Measurements from ENCODE around the gene SIGLEC7. TPM values are rescaled to one million over a fixed set of nuclear protein-coding genes. Genes with fewer than 3 reads are reported as not detected.
"Not testable (repeated sequence)": the region's sequence is repeated elsewhere in the genome, so short reads cannot be mapped to it uniquely, and the experiment has no call there.

The SIGLEC7 gene
- total RNA-seq, 5 donors from 2014 or later (not counting 1 experiment from before 2014, with no cell fraction given), result 0.30 to 3.3 (median 1.0) TPM; not detected in 1

DNA sequence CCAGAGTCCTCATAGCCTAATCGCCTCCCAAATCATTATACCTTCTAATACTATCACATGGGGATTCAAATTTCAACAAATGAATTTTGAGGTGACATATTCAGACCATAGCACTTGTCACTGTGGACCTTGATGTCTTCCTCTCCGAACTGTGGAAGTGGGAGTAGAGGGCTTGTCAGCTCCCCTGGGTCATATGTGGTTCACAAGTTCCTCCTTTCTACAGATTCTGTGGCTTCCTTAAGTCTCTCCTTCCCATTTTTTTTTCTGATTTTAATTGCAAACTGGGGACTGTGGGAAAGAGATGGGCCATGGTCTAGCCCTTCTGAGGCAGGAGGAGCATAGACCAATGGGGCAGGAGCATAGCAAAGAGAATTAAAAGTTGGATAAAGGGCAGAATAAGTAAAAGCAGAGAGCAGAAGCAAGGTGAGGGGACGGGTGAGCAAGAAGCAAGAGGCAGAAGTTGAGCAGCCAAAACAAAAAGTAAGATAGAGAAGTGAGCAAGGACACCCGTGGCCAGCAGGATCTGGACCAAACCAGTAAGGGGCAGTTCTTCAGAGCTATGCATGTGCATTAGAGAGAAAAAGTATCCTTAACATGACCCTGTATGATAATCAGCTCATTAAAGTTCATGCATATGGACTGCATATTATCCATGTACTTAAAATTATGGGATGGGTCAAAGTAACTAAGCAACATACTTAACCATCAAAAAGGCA, 2.6 kb upstream of the SIGLEC7 start:
- POLR2A ChIA-PET, result no interaction called here

DNA sequence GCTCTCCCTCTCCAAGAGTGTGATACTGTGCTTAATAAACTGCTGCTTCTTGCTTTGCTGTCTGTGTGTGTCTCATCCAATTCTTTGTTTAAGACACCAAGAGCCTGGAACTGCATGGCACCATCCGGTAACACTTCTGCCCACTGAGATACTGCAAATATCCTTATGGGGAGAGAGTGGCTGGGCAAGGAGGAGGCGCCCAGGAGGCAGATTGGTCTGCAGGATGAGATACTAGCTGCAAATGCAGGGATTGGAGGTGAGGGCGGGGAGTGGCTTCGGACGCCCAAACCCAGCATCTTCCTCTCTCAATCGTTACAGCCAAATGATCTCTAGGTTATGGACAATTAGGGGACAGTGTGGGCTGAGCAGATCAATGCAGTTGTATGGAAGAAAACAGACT, 1.7 kb upstream of the SIGLEC7 start:
- Mint-ChIP-seq H3K36me3 (no peaks in the 10 kb centered on the region), H3K27ac (no peak overlapping the region), H3K9me3 (no peaks in the 10 kb centered on the region), H3K4me1 (peaks cover 28 to 44% (median 35%) of the 10 kb centered on the region in 3 donors), H3K4me3 (no peak overlapping the region), H3K27me3 (peaks cover 0 to 18% of the 10 kb centered on the region in 2 donors)
- Histone ChIP-seq H3K27ac (ENCODE audit: low read length) (no peak overlapping the region), H3K9me3 (no peaks in the 10 kb centered on the region), H3K36me3 (ENCODE audit: control insufficient read depth in 2 of 2, extremely low read depth in 1 of 2, insufficient read depth in 1 of 2, low read length in 1 of 2) (no peaks in the 10 kb centered on the region), H3K4me1 (ENCODE audit: control insufficient read depth in 1 of 2, extremely low read depth in 1 of 2, insufficient read depth in 2 of 2, low read length in 2 of 2) (peaks cover 6 to 34% of the 10 kb centered on the region in 2 experiments), H3K4me3 (ENCODE audit: control insufficient read depth in 1 of 2, extremely low read depth in 1 of 2, low read length in 1 of 2) (no peak overlapping the region), H3K27me3 (replicated peaks in 1 of 2; ENCODE audit: control insufficient read depth in 2 of 2, extremely low read depth in 1 of 2, insufficient read depth in 2 of 2, low read length in 1 of 2) (peaks cover 0 to 31% of the 10 kb centered on the region in 2 experiments)
- ATAC-seq (replicated peaks in 1 of 4) (no peak), DNase-seq (no peak)
- ChIA-PET CTCF (no interaction called here), POLR2A (no interaction called here)
- WGBS (ENCODE audit: insufficient coverage), result 65% methylated on average over 2 of the region's 6 CpGs

More for the DNA sequence above, 2.6 kb upstream of the SIGLEC7 start:
- H3K4me1 ChIP-seq (ENCODE audit: control insufficient read depth in 1 of 2, extremely low read depth in 1 of 2, insufficient read depth in 2 of 2, low read length in 2 of 2), result peaks cover 6 to 34% of the 10 kb centered on the region in 2 experiments
- 57% methylated on average over 1 of the region's 4 CpGs for WGBS (ENCODE audit: insufficient coverage)
- H3K27ac ChIP-seq (ENCODE audit: low read length), result no peak overlapping the region
- no peaks in the 10 kb centered on the region for H3K9me3 Mint-ChIP-seq
- ATAC-seq (replicated peaks in 1 of 4) (no peak), DNase-seq (no peak)
- H3K4me3 ChIP-seq (ENCODE audit: control insufficient read depth in 1 of 2, extremely low read depth in 1 of 2, low read length in 1 of 2), result no peak overlapping the region
- H3K9me3 ChIP-seq, result no peaks in the 10 kb centered on the region
- H3K36me3 Mint-ChIP-seq, result no peaks in the 10 kb centered on the region
- H3K4me3 Mint-ChIP-seq, result no peak overlapping the region
- no peaks in the 10 kb centered on the region for H3K36me3 ChIP-seq (ENCODE audit: control insufficient read depth in 2 of 2, extremely low read depth in 1 of 2, insufficient read depth in 1 of 2, low read length in 1 of 2)
- H3K27me3 ChIP-seq (replicated peaks in 1 of 2; ENCODE audit: control insufficient read depth in 2 of 2, extremely low read depth in 1 of 2, insufficient read depth in 2 of 2, low read length in 1 of 2), result peaks cover 0 to 25% of the 10 kb centered on the region in 2 experiments
- H3K27me3 Mint-ChIP-seq, result peaks cover 0 to 16% of the 10 kb centered on the region in 2 donors
- peaks cover 26 to 47% (median 40%) of the 10 kb centered on the region in 3 donors for H3K4me1 Mint-ChIP-seq
- CTCF ChIA-PET, result no interaction called here
- peak overlapping the region in 1 of 2 donors; percentile 26 for H3K27ac Mint-ChIP-seq

DNA sequence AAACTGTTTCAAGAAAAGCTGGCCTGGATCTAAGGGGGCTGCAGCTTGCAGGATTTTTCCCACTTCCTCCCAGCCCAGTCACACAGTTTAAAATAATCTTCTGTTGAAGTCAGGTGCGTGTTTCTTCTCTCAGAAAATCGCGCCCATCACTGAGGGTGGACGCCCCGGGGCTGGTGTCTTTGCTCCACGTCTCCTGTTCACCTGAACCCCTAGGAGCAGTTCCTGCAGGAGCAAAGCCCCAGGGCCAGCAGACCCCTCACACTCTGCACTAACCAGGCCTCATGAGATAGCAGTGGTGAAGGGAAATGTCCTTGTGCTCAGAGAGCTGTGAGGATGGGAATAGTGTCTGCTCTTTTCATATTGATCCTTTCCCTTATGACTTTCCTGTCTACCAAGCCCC, 920 bp upstream of the SIGLEC7 start:
- Mint-ChIP-seq H3K27me3 (peaks cover 0 to 18% of the 10 kb centered on the region in 2 donors), H3K4me1 (peaks cover 25 to 40% (median 32%) of the 10 kb centered on the region in 3 donors), H3K27ac (no peak overlapping the region), H3K4me3 (no peak overlapping the region), H3K9me3 (no peaks in the 10 kb centered on the region), H3K36me3 (no peaks in the 10 kb centered on the region)
- ATAC-seq (replicated peaks in 1 of 4) (no peak), DNase-seq (no peak)
- Histone ChIP-seq H3K27ac (ENCODE audit: low read length) (no peak overlapping the region), H3K4me1 (ENCODE audit: control insufficient read depth in 1 of 2, extremely low read depth in 1 of 2, insufficient read depth in 2 of 2, low read length in 2 of 2) (peaks cover 6 to 33% of the 10 kb centered on the region in 2 experiments), H3K4me3 (ENCODE audit: control insufficient read depth in 1 of 2, extremely low read depth in 1 of 2, low read length in 1 of 2) (no peak overlapping the region), H3K9me3 (no peaks in the 10 kb centered on the region), H3K27me3 (replicated peaks in 1 of 2; ENCODE audit: control insufficient read depth in 2 of 2, extremely low read depth in 1 of 2, insufficient read depth in 2 of 2, low read length in 1 of 2) (peaks cover 0 to 31% of the 10 kb centered on the region in 2 experiments), H3K36me3 (ENCODE audit: control insufficient read depth in 2 of 2, extremely low read depth in 1 of 2, insufficient read depth in 1 of 2, low read length in 1 of 2) (no peaks in the 10 kb centered on the region)
- ChIA-PET CTCF (no interaction called here), POLR2A (no interaction called here)
- 97% methylated on average over 5 of the region's 6 CpGs for WGBS (ENCODE audit: insufficient coverage)

DNA sequence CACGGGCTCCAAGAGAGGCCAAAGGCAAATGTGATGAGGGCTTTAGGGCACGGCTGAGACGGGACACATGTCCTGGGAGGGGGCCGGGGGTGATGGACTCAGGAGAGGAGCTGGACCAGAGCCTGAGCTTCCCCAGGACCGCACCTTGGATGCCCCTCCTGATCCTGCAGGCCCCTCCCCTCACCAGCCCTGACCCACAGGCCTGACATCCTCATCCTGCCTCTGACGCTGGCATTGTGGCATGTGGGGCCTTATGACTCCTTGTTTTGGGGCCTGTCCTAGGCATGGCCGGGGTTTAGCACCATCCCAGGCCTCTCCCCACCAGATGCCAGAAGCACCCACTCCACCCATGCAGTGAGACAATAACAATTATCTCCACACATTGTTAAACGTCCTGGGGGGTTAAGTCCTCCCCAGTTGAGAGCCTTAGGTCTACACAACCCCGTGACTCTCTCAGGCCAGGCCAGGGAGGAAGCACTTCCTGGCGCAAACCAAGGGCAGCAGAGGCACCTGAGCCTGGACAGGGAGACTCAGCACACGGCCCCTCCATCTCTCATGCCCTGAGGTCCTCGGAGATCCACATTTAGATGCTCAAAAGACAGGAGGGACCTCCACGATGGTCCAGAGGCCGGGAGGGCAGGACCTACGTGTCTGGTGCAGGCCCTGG, 841 bp downstream of the SIGLEC7 start:
- H3K4me3 ChIP-seq (ENCODE audit: control insufficient read depth in 1 of 2, extremely low read depth in 1 of 2, low read length in 1 of 2); H3K36me3 ChIP-seq (ENCODE audit: control insufficient read depth in 2 of 2, extremely low read depth in 1 of 2, insufficient read depth in 1 of 2, low read length in 1 of 2); H3K27ac ChIP-seq (ENCODE audit: low read length); CTCF ChIA-PET; DNase-seq; H3K4me3 Mint-ChIP-seq; POLR2A ChIA-PET; H3K9me3 ChIP-seq; H3K36me3 Mint-ChIP-seq; H3K27ac Mint-ChIP-seq; ATAC-seq (replicated peaks in 1 of 4); H3K9me3 Mint-ChIP-seq: not testable (repeated sequence)
- Histone ChIP-seq H3K27me3 (replicated peaks in 1 of 2; ENCODE audit: control insufficient read depth in 2 of 2, extremely low read depth in 1 of 2, insufficient read depth in 2 of 2, low read length in 1 of 2) (peaks cover 0 to 30% of the 10 kb centered on the region in 2 experiments), H3K4me1 (ENCODE audit: control insufficient read depth in 1 of 2, extremely low read depth in 1 of 2, insufficient read depth in 2 of 2, low read length in 2 of 2) (peaks cover 2 to 22% of the 10 kb centered on the region in 2 experiments)
- 60% methylated on average over 1 of the region's 15 CpGs for WGBS (ENCODE audit: insufficient coverage)
- peaks cover 0 to 18% of the 10 kb centered on the region in 2 donors for H3K27me3 Mint-ChIP-seq
- H3K4me1 Mint-ChIP-seq, result peaks cover 13 to 28% (median 20%) of the 10 kb centered on the region in 3 donors

DNA sequence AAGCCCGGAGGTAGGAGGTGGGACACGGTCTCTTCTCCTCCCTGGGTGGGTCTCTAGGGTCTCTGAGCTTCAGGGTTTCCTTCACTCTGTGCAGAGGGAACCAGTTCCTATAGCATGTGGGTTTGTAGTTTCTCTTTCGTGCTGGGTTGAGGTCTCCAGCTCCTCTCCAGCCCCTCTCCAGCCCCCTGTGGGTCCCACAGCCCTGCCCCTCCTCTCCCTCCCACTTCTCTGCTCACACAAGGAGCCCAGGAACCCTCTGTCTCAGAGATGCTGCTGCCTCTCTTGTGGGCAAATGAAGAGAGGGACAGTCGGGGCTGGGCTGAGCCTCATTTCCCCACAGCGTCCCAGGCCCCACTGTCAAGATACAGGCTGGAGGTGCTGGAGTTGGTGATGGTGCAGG, 1.4 kb downstream of the SIGLEC7 start:
- H3K36me3 Mint-ChIP-seq, result no peaks in the 10 kb centered on the region
- CTCF ChIA-PET, result interaction anchor here in 1 of 2 donors (0.5 kb wide), 1 partner anchor 694 kb away, joined by 3 read pairs; no protein-coding TSS in a partner anchor
- H3K27ac ChIP-seq (ENCODE audit: low read length), result no peak overlapping the region
- H3K9me3 Mint-ChIP-seq, result no peaks in the 10 kb centered on the region
- ATAC-seq (replicated peaks in 1 of 4), result no peak
- no CpG with 5 or more reads among the region's 5 CpGs for WGBS (ENCODE audit: insufficient coverage)
- no peaks in the 10 kb centered on the region for H3K9me3 ChIP-seq
- H3K27me3 ChIP-seq (replicated peaks in 1 of 2; ENCODE audit: control insufficient read depth in 2 of 2, extremely low read depth in 1 of 2, insufficient read depth in 2 of 2, low read length in 1 of 2), result peaks cover 0 to 25% of the 10 kb centered on the region in 2 experiments
- no peaks in the 10 kb centered on the region for H3K36me3 ChIP-seq (ENCODE audit: control insufficient read depth in 2 of 2, extremely low read depth in 1 of 2, insufficient read depth in 1 of 2, low read length in 1 of 2)
- H3K4me3 ChIP-seq (ENCODE audit: control insufficient read depth in 1 of 2, extremely low read depth in 1 of 2, low read length in 1 of 2), result no peak overlapping the region
- H3K4me1 ChIP-seq (ENCODE audit: control insufficient read depth in 1 of 2, extremely low read depth in 1 of 2, insufficient read depth in 2 of 2, low read length in 2 of 2), result peaks cover 0 to 17% of the 10 kb centered on the region in 2 experiments
- H3K27me3 Mint-ChIP-seq, result peaks cover 0 to 18% of the 10 kb centered on the region in 2 donors
- DNase-seq, result no peak
- no peak overlapping the region for H3K27ac Mint-ChIP-seq
- POLR2A ChIA-PET, result no interaction called here
- no peak overlapping the region for H3K4me3 Mint-ChIP-seq
- peaks cover 17 to 29% (median 17%) of the 10 kb centered on the region in 3 donors for H3K4me1 Mint-ChIP-seq

DNA sequence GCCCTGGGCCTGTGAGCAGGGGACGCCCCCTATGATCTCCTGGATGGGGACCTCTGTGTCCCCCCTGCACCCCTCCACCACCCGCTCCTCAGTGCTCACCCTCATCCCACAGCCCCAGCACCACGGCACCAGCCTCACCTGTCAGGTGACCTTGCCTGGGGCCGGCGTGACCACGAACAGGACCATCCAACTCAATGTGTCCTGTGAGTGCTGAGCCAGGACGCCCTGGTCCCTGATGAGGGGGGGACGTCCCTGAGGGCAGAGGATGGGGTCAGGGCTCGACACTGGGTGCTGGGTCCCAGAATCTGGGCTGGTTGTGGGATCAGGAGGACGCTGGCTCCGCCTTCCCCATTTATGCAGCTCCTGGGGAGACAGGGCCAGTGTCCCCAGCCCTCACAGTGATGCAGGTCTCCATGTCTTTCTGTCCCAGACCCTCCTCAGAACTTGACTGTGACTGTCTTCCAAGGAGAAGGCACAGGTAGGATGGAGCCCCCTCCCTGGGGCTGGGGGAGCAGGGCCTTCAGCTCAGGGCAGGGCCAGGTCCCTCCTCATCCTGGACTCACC, 2.5 kb downstream of the SIGLEC7 start:
- H3K36me3 ChIP-seq (ENCODE audit: control insufficient read depth in 2 of 2, extremely low read depth in 1 of 2, insufficient read depth in 1 of 2, low read length in 1 of 2), result no peaks in the 10 kb centered on the region
- H3K27ac Mint-ChIP-seq, result no peak overlapping the region
- no peak overlapping the region for H3K27ac ChIP-seq (ENCODE audit: low read length)
- POLR2A ChIA-PET, result no interaction called here
- ATAC-seq (replicated peaks in 1 of 4) (no peak), DNase-seq (no peak)
- peaks cover 8 to 24% (median 17%) of the 10 kb centered on the region in 3 donors for H3K4me1 Mint-ChIP-seq
- peaks cover 0 to 12% of the 10 kb centered on the region in 2 donors for H3K27me3 Mint-ChIP-seq
- no peaks in the 10 kb centered on the region for H3K9me3 Mint-ChIP-seq
- H3K27me3 ChIP-seq (replicated peaks in 1 of 2; ENCODE audit: control insufficient read depth in 2 of 2, extremely low read depth in 1 of 2, insufficient read depth in 2 of 2, low read length in 1 of 2), result peaks cover 0 to 24% of the 10 kb centered on the region in 2 experiments
- no peak overlapping the region for H3K4me3 ChIP-seq (ENCODE audit: control insufficient read depth in 1 of 2, extremely low read depth in 1 of 2, low read length in 1 of 2)
- H3K9me3 ChIP-seq, result no peaks in the 10 kb centered on the region
- CTCF ChIA-PET, result no interaction called here
- no peak overlapping the region for H3K4me3 Mint-ChIP-seq
- WGBS (ENCODE audit: insufficient coverage), result 71% methylated on average over 6 of the region's 11 CpGs
- H3K4me1 ChIP-seq (ENCODE audit: control insufficient read depth in 1 of 2, extremely low read depth in 1 of 2, insufficient read depth in 2 of 2, low read length in 2 of 2), result peaks cover 0 to 15% of the 10 kb centered on the region in 2 experiments
- no peaks in the 10 kb centered on the region for H3K36me3 Mint-ChIP-seq
